Stimulated activated CD4-positive, alpha-beta T cell treated with anti-CD3 and anti-CD28 coated beads, Interleukin-15, amount 100 ng/mL, for 24 hours (primary cell): ENCODE results near the gene FSTL4.

ENCODE experiments used
- DNase-seq: peaks from one replicate; pipeline ENCODE4 v3.0.0-alpha.2; 2020

Gene FSTL4

GRCh38 chr5:133610489-133611356 is 1.6 kb downstream of the FSTL4 start:
- peak; percentile 67 for DNase-seq

GRCh38 chr5:133607451-133607850 is 4.9 kb downstream of the FSTL4 start:
- DNase-seq = no peak

- DNase-seq = no peak
Measured at GRCh38 chr5:133606835-133607234, 5.5 kb downstream of the FSTL4 start.

GRCh38 chr5:133605323-133605722 is 7.0 kb downstream of the FSTL4 start:
- no peak for DNase-seq

- no peak for DNase-seq
Measured at GRCh38 chr5:133603711-133604110, 8.6 kb downstream of the FSTL4 start.

- no peak for DNase-seq
Measured at GRCh38 chr5:133602835-133603380, 9.4 kb downstream of the FSTL4 start.

- DNase-seq = no peak
Measured at GRCh38 chr5:133599600-133599999, 12.7 kb downstream of the FSTL4 start.

GRCh38 chr5:133599044-133599443 is 13.3 kb downstream of the FSTL4 start:
- DNase-seq = no peak

- no peak for DNase-seq
Measured at GRCh38 chr5:133596049-133596448, 16.3 kb downstream of the FSTL4 start.

GRCh38 chr5:133595465-133595864 is 16.9 kb downstream of the FSTL4 start:
- DNase-seq = no peak

GRCh38 chr5:133589286-133589685 is 23.1 kb downstream of the FSTL4 start:
- DNase-seq = no peak

GRCh38 chr5:133582971-133583370 is 29.4 kb downstream of the FSTL4 start:
- no peak for DNase-seq

GRCh38 chr5:133581918-133582317 is 30.4 kb downstream of the FSTL4 start:
- DNase-seq = no peak

- no peak for DNase-seq
Measured at GRCh38 chr5:133581348-133581747, 31.0 kb downstream of the FSTL4 start.

GRCh38 chr5:133580618-133581017 is 31.7 kb downstream of the FSTL4 start:
- DNase-seq = no peak

GRCh38 chr5:133579766-133580165 is 32.6 kb downstream of the FSTL4 start:
- DNase-seq = no peak

- no peak for DNase-seq
Measured at GRCh38 chr5:133569347-133569746, 43.0 kb downstream of the FSTL4 start.

- DNase-seq = peak; percentile 37
Measured at GRCh38 chr5:133565993-133566392, 46.3 kb downstream of the FSTL4 start.

GRCh38 chr5:133564921-133565565 is 47.3 kb downstream of the FSTL4 start:
- DNase-seq = no peak

GRCh38 chr5:133562554-133562953 is 49.8 kb downstream of the FSTL4 start:
- no peak for DNase-seq

- DNase-seq = no peak
Measured at GRCh38 chr5:133559960-133560359, 52.4 kb downstream of the FSTL4 start.

GRCh38 chr5:133556551-133556950 is 55.8 kb downstream of the FSTL4 start:
- DNase-seq = no peak

GRCh38 chr5:133554279-133554678 is 58.1 kb downstream of the FSTL4 start:
- DNase-seq = no peak

- peak; percentile 71 for DNase-seq
Measured at GRCh38 chr5:133552925-133553525, 59.3 kb downstream of the FSTL4 start.
